22Rv1 (cell line): ENCODE measurements around the gene IFT88.

Experiments used
- ZFX ChIP-seq: fragments of 450-650 bp; IDR thresholded peaks from 2 replicates; pipeline ENCODE4 v1.6.1; 2017; ENCODE audit warnings: antibody characterized with exemption, borderline replicate concordance
- TF ChIP-seq, protein P1 (sequence below): fragments of 450-650 bp; IDR thresholded peaks from 2 replicates; pipeline ENCODE4 v1.5.1; 2017; ENCODE audit warnings: mild to moderate bottlenecking

- TF ChIP-seq, protein P1, sequence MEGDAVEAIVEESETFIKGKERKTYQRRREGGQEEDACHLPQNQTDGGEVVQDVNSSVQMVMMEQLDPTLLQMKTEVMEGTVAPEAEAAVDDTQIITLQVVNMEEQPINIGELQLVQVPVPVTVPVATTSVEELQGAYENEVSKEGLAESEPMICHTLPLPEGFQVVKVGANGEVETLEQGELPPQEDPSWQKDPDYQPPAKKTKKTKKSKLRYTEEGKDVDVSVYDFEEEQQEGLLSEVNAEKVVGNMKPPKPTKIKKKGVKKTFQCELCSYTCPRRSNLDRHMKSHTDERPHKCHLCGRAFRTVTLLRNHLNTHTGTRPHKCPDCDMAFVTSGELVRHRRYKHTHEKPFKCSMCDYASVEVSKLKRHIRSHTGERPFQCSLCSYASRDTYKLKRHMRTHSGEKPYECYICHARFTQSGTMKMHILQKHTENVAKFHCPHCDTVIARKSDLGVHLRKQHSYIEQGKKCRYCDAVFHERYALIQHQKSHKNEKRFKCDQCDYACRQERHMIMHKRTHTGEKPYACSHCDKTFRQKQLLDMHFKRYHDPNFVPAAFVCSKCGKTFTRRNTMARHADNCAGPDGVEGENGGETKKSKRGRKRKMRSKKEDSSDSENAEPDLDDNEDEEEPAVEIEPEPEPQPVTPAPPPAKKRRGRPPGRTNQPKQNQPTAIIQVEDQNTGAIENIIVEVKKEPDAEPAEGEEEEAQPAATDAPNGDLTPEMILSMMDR: no peak
- no peak for TF ChIP-seq ZFX
These were observed 49.3 kb downstream of the IFT88 start for GRCh38 chr13:20616059-20616797.
